ENCODE results near the gene CASKIN2.

The CASKIN2 gene

DNA sequence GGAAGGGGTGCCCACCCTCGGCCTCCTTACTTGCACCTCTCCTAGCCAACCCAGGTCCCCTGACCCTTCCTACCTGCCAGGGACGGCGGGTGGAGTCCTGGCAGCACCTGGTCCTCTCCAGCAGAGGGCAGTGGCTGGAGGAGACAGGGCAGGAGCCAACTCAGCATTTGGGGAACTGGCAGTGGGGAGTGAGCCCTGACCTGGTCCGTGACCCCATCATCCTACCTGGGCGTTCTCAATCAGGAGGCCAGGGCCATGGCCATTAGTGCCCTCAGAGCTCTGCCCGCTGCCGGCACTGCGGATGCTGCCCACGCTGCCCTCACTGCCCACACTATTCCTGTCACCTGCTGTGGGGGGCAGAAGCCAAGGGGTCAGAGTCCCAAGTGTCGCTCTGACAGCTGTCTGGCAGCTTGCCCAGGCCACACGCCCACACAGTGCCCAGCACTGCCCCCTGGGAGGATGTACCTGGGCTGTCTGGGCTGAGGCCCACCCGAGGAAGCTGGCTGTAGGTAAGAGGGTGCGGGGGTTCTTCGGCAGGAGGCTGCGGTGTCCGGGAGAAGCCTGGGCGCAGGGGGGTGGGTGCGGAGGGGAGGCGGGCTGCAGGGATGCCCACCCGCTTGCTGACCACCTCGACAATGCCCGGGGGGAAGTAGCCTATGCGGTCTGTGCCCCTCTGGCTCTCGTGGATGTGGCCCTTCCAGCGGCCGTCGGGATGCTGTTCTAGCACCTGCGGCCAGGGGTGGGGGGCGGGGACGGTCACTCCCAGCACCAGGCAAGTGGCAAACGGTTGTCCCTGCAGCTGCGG lies 10.8 kb downstream of the CASKIN2 start:
- no peak for DNase-seq

GRCh38 chr17:75503976-75504346 lies 11.4 kb downstream of the CASKIN2 start:
- no peak for DNase-seq

DNA sequence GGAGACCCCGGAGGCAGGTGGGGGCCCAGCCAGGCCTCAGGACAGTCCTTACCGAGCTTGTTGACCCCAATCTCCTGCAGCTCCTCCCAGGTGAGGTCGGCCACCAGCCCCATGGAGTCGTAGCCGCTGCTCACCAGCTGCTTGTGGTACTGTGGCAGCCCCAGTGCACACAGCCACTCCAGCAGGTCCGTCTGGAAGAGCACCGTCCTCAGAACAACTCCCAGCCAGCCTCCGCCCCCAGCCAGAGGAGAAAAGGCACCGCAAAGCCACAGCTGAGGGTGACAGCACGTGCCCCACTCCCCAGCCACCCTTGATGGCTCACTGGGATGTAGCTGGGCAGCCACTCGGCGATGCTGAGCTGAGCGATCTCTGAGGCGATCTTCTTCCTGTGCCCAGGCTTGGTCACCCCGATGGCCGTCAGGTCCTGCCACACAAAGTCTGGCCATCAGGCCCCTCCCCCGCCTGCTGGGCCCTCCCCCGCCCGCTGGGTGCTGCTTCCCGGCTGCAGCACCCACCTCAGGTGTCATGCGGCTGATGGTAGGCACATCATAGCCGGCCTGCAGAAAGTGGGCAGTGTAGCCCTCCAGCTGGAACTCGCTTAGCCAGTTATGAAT lies 11.9 kb downstream of the CASKIN2 start:
- DNase-seq = no peak

GRCh38 chr17:75502721-75503329 lies 12.5 kb downstream of the CASKIN2 start:
- DNase-seq = no peak

DNA sequence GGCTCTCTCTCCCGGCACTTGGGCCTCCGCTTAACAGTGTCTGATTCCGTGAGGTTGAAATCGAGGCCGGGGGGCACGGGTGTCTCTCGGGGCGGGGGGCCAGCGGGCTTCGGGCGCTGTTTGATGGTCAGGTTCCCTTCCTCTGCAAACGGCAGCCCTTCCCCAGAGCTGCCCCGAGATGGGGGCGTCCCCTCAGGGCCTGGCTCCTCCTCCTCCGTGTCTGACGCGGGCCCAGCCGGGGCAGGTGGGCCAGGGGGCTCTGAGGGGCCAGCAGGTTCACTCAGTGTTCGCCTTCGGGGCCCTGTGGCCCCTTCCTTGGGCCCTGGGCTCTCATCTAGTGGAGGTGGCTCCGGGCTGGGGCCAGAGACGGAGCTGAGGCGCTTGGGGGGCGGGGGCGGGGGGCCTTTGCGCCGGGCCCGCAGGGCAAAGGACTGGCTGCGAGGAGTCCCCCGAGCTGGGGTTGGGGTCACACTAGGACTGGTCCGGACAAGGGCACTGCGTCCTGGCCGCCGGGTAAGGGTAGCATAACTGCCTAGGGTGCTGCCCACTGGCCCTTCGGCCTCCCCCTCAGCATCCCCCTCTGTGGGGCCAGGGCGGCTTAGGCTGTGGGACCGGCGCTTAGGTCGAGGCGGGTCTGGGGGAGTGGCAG lies 13.1 kb downstream of the CASKIN2 start:
- no peak for DNase-seq

GRCh38 chr17:75501378-75502071 lies 13.8 kb downstream of the CASKIN2 start:
- DNase-seq = no peak

DNA sequence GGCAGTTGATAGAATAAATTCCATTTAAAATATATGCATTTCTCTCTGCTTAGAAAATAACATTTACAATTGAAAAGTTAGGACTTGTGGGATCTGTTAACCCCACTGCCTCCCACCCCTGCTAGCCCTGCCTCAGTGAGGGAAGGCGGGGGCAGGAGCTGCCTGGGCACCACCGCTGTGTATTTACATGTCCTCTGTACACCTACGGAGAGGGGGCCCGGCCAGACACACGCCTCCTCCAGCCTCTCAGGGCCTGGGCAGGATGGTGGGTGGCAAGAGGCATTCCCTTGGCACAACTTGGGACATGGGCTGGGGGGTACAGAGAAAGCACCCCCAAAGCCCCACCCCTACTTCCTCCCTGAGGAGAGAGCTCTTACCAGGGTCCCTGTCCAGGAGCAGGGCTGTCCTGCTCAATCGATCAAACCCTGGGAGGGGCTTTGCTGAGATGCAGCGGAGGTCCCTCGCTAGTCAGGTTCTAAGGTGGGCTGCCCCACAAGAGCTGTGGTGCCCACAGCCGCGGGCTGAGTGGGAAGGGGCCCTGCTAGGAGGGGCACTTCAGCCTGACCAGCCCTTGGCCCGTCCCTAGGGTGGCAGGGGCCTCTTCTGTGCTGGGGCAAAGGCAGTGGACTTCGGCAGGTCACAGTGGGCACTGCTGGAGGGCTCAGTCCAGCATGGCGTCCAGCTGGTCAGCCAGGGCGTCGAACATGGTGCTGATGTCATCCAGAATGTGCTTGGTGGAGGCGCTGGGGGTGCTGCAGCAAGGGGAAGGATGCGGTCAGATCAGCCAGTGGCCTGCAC lies 14.7 kb downstream of the CASKIN2 start:
- DNase-seq = no peak

- DNase-seq = no peak
Measured at GRCh38 chr17:75499313-75500022, 15.9 kb downstream of the CASKIN2 start.

DNA sequence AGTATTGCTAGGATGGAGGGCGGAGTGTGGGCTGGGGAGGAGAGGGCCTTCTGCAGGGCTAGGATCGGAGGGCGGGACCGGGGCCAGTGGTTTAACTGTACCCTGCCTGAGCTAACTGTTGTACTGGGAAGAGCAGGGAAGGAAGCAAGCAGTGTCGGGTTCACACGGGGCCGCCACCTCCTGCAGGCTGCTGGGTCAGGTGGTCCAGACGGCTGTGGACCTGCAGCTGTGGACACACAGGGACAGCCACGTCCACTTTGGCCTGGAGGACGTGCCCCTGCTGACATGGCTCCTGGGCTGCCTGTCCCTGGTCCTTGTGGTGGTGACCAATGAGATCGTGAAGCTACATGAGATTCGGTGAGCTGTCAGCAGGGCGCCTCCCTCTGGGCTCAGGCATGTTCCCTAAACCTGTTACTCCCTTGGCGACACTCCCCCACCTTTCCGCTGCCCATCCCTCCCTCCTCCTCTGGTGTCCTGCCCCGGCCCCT lies 16.6 kb downstream of the CASKIN2 start:
- DNase-seq = no peak

DNA sequence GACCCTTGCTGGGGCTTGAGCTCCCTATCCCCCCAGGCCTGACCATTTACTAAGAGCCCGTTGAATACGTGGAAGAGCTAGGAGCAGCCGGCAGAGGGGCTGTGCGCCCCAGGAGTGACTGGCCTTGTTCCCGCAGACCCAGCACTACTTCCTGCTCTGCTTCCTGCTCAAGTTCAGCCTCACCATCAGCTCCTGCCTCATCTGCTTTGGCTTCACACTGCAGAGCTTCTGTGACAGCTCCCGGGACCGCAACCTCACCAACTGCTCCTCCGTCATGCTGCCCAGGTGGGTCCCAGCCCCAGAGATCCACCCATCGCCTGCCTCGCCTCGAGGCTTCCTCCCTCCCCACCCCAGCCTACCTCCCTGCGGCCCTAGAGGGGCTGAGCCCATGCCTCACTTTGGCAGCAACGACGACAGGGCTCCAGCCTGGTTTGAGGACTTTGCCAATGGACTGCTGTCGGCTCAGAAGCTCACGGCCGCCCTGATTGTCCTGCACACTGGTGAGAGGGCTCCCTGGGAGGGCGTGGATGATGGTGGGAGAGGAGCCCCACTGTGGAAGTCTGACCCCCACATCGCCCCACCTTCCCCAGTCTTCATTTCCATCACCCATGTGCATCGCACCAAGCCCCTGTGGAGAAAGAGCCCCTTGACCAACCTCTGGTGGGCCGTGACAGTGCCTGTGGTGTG lies 17.2 kb downstream of the CASKIN2 start:
- no peak for DNase-seq

DNA sequence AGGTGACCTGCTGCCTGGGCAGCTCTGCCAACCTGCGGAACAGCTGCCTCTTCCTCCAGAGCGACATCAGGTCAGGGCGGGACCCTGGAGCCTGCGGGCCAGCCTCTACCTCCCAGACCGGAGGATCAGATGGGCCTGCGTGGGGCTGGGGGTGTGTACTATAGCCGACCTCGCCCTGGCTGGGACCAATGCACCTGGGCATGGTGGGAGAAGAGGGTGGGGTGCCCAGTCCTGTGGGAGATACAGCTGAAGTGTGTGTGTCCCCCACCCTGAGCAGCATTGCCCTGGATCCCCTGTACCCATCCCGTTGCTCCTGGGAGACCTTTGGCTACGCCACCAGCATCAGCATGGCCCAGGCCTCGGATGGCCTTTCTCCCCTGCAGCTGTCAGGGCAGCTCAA lies 19.3 kb downstream of the CASKIN2 start:
- no peak for DNase-seq

- no peak for DNase-seq
Measured at GRCh38 chr17:75494326-75494877, 20.9 kb downstream of the CASKIN2 start.

DNA sequence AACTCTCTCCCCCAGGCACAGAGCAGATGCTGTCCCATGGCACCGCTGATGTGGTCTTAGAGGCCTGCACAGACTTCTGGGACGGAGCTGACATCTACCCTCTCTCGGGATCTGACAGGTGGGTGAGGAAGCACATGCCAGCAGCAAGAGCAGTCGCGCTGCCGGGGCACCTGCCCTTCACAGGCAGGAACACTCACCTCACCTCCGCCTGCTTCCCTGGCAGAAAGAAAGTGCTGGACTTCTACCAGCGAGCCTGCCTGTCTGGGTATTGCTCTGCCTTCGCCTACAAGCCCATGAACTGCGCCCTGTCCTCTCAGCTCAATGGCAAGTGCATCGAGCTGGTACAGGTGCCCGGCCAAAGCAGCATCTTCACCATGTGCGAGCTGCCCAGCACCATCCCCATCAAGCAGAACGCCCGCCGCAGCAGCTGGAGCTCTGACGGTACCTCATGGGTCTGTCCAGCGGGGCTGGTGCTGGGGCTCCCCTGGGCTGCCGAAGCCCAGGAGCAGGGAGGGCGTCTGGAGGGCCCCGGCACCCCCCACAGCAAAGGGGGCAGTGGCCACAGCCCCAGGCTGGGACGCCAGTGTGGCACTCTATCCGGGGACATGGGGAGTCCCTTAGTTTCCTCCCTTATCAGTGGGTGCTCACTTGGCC lies 21.7 kb downstream of the CASKIN2 start:
- DNase-seq = no peak

DNA sequence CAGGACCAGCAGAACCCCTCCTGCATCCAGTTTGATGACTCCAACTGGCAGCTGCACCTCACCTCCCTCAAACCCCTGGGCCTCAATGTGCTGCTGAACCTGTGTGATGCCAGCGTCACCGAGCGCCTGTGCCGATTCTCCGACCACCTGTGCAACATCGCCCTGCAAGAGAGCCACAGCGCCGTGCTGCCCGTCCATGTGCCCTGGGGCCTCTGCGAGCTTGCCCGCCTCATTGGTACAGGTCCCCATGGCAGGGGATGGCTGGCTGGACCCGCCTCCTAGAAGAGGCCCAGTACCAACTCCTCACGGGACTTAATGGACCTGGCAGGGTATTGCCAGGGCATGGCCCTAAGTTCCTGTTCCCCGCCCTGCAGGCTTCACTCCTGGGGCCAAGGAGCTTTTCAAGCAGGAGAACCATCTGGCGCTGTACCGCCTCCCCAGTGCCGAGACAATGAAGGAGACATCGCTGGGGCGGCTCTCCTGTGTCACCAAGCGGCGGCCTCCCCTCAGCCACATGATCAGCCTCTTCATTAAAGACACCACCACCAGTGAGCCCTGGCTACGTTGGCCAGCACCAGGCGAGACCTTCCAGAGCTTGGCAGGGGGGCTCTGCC lies 22.7 kb downstream of the CASKIN2 start:
- no peak for DNase-seq

- no peak for DNase-seq
Measured at GRCh38 chr17:75491680-75492079, 23.7 kb downstream of the CASKIN2 start.

GRCh38 chr17:75490953-75491649 lies 24.2 kb downstream of the CASKIN2 start:
- DNase-seq = no peak

GRCh38 chr17:75490173-75490743 lies 25.1 kb downstream of the CASKIN2 start:
- no peak for DNase-seq

GRCh38 chr17:75489511-75489955 lies 25.8 kb downstream of the CASKIN2 start:
- DNase-seq = no peak
